ENCODE measurements around the gene KPRP. TPM values are rescaled to one million over a fixed set of nuclear protein-coding genes. Genes with fewer than 3 reads are reported as not detected.

KPRP gene
- total and polyA plus RNA-seq, 2 experiments from 2014 or later = not detected

GRCh38 chr1:152783095-152783494 is 25.3 kb downstream of the KPRP start:
- H3K79me2 ChIP-seq = no peaks in the 10 kb centered on the region
- no peak for DNase-seq (ENCODE audit: low spot score)
- no peaks in the 10 kb centered on the region for H3K4me1 ChIP-seq (ENCODE audit: insufficient read depth)
- no peaks in the 10 kb centered on the region for H3K9me2 ChIP-seq (replicated peaks; ENCODE audit: insufficient read depth)
- TF ChIP-seq EZH2phosphoT487 (IDR thresholded peaks at IDR 0.05; ENCODE audit: low read depth, severe bottlenecking, unreplicated experiment) (no peak), CTCF (IDR thresholded peaks at IDR 0.05; ENCODE audit: poor library complexity) (no peak), EZH2 (IDR thresholded peaks at IDR 0.05; ENCODE audit: borderline replicate concordance) (no peak)
- H3K27me3 ChIP-seq = no peaks in the 10 kb centered on the region
- H3K27ac ChIP-seq = no peak overlapping the region
- H3K4me2 ChIP-seq = no peak overlapping the region
- no peaks in the 10 kb centered on the region for H3K36me3 ChIP-seq (replicated peaks; ENCODE audit: insufficient read depth, low read depth)
- H3K9me3 ChIP-seq (ENCODE audit: low read depth) = no peaks in the 10 kb centered on the region
- 58% methylated on average over 2 of the region's 2 CpGs for WGBS (ENCODE audit: low lambda C conversion rate, missing lambda C conversion rate)
- H4K20me1 ChIP-seq (ENCODE audit: insufficient read depth, poor library complexity, severe bottlenecking) = no peaks in the 10 kb centered on the region
- H2AFZ ChIP-seq = no peak overlapping the region
- no peak overlapping the region for H3K4me3 ChIP-seq

GRCh38 chr1:152786077-152786476 is 28.3 kb downstream of the KPRP start, which contains the start of gene LCE1E:
Gene LCE1E, plus strand, starts transcription at chr1:152786257. Its CDS starts 1,043 bp downstream, at chr1:152787300.
- no peak for DNase-seq (ENCODE audit: low spot score)
- peaks cover 6% of the 10 kb centered on the region for H3K9me3 ChIP-seq (ENCODE audit: low read depth)
- no peaks in the 10 kb centered on the region for H4K20me1 ChIP-seq (ENCODE audit: insufficient read depth, poor library complexity, severe bottlenecking)
- no peaks in the 10 kb centered on the region for H3K4me1 ChIP-seq (ENCODE audit: insufficient read depth)
- WGBS (ENCODE audit: low lambda C conversion rate, missing lambda C conversion rate) = 50% methylated on average over 2 of the region's 2 CpGs
- no peak within 1 kb of the TSS for H3K4me2 ChIP-seq
- H3K27ac ChIP-seq = no peak within 1 kb of the TSS
- no peak for TF ChIP-seq EZH2 (IDR thresholded peaks at IDR 0.05; ENCODE audit: borderline replicate concordance)
- TF ChIP-seq EZH2phosphoT487 (IDR thresholded peaks at IDR 0.05; ENCODE audit: low read depth, severe bottlenecking, unreplicated experiment) = no peak
- no peak for TF ChIP-seq CTCF (IDR thresholded peaks at IDR 0.05; ENCODE audit: poor library complexity)
- H3K4me3 ChIP-seq = no peak within 1 kb of the TSS
- H3K36me3 ChIP-seq (replicated peaks; ENCODE audit: insufficient read depth, low read depth) = no peaks in the 10 kb centered on the region
- H2AFZ ChIP-seq = no peak within 1 kb of the TSS
- H3K27me3 ChIP-seq = no peaks in the 10 kb centered on the region
- no peaks in the 10 kb centered on the region for H3K9me2 ChIP-seq (replicated peaks; ENCODE audit: insufficient read depth)
- no peaks in the 10 kb centered on the region for H3K79me2 ChIP-seq

GRCh38 chr1:152795686-152796085 is 37.9 kb downstream of the KPRP start:
- TF ChIP-seq EZH2phosphoT487 (IDR thresholded peaks at IDR 0.05; ENCODE audit: low read depth, severe bottlenecking, unreplicated experiment) (no peak), CTCF (IDR thresholded peaks at IDR 0.05; ENCODE audit: poor library complexity) (no peak), EZH2 (IDR thresholded peaks at IDR 0.05; ENCODE audit: borderline replicate concordance) (no peak)
- 50% methylated on average over 4 of the region's 4 CpGs for WGBS (ENCODE audit: low lambda C conversion rate, missing lambda C conversion rate)

GRCh38 chr1:152796421-152796820 is 38.6 kb downstream of the KPRP start, which contains the start of gene LCE1D:
Gene LCE1D, plus strand, starts transcription at chr1:152796721. Its CDS starts 1,074 bp downstream, at chr1:152797795.
- TF ChIP-seq EZH2 (IDR thresholded peaks at IDR 0.05; ENCODE audit: borderline replicate concordance) = no peak
- Histone ChIP-seq H3K9me2 (replicated peaks; ENCODE audit: insufficient read depth) (no peaks in the 10 kb centered on the region), H2AFZ (no peak within 1 kb of the TSS), H4K20me1 (ENCODE audit: insufficient read depth, poor library complexity, severe bottlenecking) (no peaks in the 10 kb centered on the region), H3K27me3 (no peaks in the 10 kb centered on the region), H3K9me3 (ENCODE audit: low read depth) (peaks cover 5% of the 10 kb centered on the region), H3K36me3 (replicated peaks; ENCODE audit: insufficient read depth, low read depth) (no peaks in the 10 kb centered on the region), H3K4me2 (no peak within 1 kb of the TSS), H3K27ac (no peak within 1 kb of the TSS), H3K4me3 (no peak within 1 kb of the TSS), H3K4me1 (ENCODE audit: insufficient read depth) (no peaks in the 10 kb centered on the region), H3K79me2 (no peaks in the 10 kb centered on the region)
- WGBS (ENCODE audit: low lambda C conversion rate, missing lambda C conversion rate) = 22% methylated on average over 3 of the region's 3 CpGs
- no peak for DNase-seq (ENCODE audit: low spot score)

More at GRCh38 chr1:152795686-152796085, 37.9 kb downstream of the KPRP start:
- Histone ChIP-seq H3K27me3 (no peaks in the 10 kb centered on the region), H3K9me2 (replicated peaks; ENCODE audit: insufficient read depth) (no peaks in the 10 kb centered on the region), H2AFZ (no peak overlapping the region), H4K20me1 (ENCODE audit: insufficient read depth, poor library complexity, severe bottlenecking) (no peaks in the 10 kb centered on the region), H3K9me3 (ENCODE audit: low read depth) (peaks cover 9% of the 10 kb centered on the region), H3K4me1 (ENCODE audit: insufficient read depth) (no peaks in the 10 kb centered on the region), H3K27ac (no peak overlapping the region), H3K79me2 (no peaks in the 10 kb centered on the region), H3K4me2 (no peak overlapping the region), H3K36me3 (replicated peaks; ENCODE audit: insufficient read depth, low read depth) (no peaks in the 10 kb centered on the region), H3K4me3 (no peak overlapping the region)
- no peak for DNase-seq (ENCODE audit: low spot score)
